GM21423 (cell line): ENCODE measurements around the gene CACNA1C.

Experiments used
- ATAC-seq: cut with Tn5 transposase; IDR thresholded peaks from one replicate; pipeline ENCODE4 v1.9.1; 2021; ENCODE audit warnings: mild to moderate bottlenecking, moderate library complexity; ENCODE audit not compliant: unreplicated experiment

Gene CACNA1C

DNA sequence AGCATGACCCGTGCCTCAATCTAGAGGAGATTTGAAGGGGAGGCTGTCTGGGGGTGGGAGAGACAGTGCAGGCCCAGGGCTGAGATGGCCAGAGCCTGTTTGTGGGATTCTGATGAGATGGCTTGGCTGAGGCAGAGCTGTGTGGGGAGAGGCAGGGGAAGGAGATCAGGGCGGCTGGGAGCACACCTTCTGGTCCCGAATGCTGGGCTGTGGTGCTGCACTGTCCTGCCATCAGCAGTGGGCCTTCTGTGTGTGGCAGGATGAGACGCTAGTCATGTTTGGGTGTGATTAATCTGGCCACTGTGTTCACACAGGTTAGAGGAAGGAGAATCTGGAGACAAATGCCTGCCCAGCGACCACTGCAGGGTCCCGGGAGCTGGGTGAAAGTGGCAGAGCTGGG, 300.9 kb downstream of the CACNA1C start:
- no peak for ATAC-seq

DNA sequence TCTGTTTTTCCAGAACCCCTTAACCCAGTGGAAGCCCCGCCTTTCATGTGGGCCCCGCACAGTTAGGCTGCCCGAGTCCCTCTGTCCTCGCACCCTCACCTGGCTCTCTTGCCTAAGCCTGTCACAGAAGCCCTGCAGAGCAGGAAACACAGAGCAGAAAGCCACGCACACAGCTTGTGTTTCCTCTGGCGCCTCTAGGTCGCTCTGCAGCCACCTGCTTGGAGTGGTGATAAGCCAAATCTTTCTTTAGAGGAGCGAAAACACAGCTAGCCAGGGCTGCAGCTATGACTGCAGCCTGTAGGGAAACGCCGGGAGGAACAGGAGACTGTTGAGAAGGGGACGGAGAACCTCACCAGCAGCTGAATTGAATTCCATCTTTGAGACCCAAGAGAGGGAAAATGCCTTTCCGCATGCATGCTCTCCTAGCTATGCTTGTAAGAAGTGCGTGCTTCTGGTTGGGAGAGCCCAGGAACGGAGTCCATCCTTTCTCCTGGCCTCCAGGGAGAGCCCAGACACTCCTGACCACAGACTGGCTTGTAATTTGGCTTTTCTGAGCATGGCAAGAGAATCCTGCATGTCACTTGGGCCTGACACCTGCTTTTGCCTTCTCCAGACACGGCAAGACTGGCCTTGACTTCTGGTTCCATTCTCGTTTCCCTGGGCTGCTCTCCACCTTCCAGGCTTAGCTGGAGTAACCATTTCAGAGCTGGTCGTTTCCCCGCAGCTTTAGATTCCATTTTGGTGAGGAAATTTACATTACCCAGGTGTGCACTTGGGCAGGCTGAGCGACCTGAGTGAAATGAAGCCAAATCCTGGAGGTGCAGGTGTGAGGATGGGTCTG, 301.6 kb downstream of the CACNA1C start:
- ATAC-seq, result no peak

DNA sequence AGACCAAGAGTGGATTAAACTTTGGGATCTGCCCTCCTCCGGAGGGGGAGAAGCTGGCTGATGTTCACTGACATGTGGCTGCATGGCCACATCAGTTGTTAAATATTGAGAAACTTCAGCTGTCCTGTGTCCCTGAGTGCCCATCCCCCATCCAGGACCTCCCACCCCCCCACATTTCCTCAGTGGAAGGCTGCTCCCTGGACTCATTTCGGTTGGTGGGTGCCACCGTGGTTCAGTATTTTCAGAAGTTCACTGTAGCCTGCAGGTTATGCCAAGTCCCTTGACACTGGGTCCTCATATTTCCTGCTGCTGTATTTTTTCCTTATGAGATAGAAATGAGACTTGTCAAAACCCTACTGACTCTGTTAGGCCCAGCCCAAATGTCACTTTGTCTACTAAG, 302.4 kb downstream of the CACNA1C start:
- ATAC-seq, result no peak

DNA sequence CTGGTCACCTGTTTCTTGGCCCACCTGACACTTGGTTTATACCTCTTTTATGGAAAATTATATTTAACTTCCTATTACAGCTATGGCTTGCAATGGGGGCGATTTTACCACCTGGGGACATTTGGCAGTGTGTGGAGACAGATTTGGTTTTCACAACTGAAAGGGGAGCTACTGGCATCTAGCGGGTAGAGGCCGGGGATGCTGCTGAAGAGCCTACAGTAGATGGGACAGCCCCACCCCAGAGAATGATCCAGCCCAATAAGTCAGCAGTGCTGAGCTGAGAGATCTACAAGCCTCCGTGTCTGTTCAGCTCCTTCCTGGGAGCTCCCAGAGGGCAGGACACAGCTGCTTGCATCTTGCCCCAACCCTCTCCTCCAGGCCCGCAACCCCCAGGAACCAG, 302.8 kb downstream of the CACNA1C start:
- ATAC-seq, result no peak

DNA sequence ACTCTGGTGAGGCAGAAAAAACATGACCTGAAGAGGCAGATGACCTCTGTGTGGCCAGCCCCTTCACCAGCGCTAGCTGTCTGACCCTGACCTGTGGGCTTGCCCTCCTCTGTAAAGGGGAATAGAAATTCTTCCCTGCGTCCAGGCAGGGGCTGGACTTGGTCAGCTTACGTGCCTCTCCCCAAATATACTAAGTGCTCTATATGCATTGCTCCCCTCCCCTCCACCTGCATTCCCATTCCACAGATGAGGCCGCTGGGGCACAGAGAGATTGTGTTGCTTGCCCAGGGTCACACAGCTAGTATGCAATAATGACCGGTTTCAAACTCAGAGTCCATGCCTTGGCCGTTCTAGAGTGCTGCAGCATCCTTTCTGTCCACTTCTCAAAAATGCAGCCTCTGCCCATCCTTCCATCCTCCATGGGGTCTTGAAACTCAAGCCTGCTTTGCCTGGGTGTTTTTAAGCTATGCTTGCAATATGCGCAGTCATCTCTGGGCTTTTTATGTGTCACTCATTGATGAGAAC, 303.9 kb downstream of the CACNA1C start:
- no peak for ATAC-seq

DNA sequence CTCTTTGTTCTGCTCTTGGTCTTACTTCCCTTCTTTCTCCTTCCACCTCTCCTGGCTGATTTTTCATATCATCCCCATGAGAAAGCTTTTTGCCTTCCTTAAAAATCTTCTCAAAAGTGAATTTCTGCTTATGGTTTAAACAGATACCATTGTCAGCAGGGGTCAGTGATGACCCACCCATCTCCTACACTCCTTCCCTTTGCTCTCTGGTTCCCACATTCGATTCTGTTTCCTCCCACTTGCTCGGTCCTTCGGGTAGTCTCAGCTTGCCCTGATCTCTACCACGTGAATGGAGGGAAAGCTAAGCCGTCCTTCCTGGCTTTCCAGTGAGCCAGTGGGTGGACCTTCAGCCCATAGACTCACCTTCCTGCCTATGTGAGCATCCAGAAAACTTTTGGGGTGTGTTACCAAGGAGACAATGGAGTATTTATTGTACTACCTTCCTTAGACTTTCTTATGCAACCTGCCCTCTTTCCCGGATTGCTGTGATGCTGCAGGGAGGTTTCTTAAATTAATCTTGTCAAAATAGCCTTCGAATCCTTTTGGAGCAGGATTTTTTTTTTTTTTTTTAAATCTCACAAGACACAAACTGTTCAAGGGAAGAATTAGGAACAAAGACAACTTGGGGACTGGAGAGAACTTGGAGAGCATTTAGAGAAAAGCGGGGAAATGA, 306.3 kb downstream of the CACNA1C start:
- ATAC-seq, result no peak

DNA sequence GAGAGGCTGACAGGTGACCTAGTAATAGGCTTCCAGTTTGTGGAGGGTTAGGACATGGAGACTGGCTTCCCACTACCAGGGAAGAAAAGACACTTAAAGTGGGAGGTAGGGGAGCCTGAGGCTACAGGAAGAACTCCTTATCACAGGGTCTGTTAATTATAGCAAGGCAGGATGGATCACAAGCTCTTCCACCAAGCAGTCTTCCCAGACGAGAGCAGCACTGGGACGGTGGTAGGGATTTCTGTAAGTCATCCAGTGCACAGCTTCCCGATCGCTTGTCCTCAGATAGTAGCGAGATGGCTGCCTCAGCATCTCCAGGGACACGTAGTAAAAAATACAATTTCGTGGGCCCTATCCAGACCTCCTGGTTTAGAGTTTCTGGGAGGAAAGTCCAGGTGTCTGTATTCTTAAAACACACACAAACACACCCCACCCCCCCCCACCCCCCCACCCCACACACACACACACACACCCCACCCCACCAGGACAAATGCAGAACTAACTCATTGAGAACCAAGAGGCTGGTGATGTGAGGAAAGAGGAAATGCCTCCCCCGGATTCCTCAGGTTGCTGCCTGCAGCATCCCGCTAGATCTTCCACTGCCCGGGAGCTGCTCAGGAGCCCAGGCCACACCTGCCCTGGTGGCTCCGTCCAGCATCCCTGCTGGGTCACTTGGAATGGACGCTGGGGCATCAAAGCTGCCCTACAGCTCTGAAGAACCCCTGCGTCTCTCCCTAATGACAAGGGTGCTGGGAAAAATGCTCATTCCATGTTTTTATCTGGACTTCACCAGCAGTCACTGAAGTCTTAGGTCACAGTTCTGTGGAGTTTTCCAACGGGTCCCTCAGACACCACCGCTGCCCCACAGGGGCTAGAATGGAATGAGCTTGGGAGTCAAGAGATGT, 307.2 kb downstream of the CACNA1C start:
- ATAC-seq, result no peak

DNA sequence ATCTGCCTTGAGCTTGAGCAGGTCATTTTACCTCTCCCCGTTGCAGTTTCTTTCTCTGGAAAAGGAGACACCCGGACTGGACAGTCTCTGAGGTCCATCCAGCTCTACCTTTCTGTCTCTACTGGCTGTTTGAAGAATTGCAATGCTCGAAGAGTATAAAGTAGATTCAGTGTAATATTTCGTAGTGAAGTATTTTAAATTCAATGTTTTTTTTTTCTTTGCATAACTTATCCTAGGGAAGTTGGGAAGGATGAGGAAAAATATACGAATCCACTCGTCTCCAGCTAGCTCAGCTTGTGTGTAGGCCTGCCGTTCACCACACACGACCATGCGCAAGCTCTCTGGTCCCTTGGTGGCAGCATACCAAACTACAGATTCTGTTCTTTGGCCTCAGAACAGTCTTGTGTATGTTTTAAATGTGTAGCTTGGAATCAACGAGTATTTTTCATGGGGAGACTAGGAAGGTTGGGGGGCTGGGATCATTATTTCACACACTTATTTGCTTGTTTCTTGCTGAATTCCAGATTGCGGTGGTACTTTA, 307.9 kb downstream of the CACNA1C start:
- ATAC-seq, result no peak

DNA sequence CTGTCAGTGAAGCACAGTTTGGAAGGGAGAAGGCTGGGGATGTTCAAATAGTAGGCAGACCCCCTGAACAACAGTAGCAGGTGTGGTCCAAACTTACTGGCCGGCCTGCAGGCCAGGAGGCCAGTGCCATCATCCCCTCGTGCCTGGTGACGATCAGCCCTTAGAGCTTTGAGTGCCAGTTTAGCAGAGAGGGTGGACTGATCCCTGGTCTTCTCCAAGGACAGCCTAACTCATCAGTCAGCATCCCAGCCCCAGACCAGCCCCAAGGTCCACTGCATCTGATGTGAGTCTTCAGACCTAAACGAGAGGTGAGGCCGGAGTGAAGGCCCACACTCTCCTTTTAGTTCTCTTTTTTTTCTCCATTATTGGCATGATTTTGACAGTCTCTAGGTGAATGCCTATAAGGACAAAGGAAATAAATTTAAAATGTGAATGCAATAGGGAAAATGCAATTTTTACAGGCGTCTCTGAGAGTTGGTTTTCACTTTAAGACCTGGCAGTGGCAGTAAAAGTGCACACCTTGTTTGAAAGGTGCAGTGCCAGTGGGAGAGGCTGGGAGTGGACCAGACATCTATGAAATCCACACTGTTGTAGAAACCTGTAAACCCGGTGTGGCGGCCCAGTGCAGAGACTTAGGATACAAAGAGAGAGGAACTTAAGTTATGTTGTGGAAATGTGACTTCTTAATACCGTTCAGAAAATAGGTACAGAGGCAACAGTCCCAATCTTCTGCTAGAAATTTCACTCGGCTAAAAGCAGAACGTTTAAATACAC, 311.2 kb downstream of the CACNA1C start:
- no peak for ATAC-seq

DNA sequence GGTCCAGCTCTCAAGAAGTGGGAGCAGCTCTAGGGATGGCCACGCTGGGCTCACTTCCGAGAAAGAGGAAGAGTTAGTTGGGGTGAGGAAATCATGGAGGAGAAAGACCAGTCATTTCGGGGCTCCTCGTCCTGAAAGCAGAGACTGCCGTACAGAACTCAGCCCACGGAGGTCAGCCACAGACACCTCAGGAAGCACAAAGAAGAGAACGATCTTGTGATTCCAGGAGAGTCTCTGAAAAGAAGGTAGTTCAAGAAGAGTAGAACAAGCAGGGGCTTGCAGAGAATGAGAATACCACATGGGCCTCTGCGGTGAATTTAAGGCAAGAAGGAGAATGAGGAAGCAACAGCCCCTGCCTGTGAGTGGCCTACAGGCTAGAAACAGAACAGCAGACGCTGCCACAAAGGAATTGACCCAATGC, 311.9 kb downstream of the CACNA1C start:
- no peak for ATAC-seq

DNA sequence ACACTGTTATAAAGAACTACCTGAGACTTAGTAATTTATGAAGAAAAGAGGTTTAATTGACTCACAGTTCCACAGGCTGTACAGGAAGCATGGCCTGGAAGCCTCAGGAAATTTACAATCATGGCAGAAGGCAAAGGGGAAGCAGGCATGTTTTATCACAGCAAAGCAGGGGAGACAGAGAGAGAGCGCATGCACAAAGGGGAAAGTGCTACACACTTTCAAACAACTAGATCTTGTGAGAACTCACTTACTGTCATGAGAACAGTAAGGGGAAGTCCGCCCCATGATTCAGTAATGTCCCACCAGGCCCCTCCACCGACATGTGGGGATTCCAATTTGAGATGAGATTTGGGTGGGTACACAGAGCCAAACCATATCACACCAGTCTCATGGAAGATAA, 313.9 kb downstream of the CACNA1C start:
- no peak for ATAC-seq

DNA sequence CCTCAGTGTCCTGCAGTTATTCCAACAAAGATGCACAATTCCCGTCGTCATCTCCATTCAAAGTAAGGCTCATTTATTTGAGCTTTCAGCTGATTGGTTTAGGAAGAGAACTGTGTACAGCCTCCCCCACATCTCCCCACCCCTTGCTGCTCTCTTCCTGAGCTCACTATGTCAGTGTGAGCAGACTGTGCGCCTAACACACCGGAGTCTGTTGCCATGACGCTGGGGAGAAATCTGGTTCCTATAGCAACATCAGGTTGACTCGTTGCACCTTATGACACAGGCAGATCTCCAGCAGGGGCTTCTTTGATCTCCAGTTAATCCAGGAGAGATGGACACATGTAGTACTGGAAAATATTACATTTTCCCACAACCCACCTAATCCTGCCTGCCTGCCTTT, 319.4 kb downstream of the CACNA1C start:
- ATAC-seq, result no peak

DNA sequence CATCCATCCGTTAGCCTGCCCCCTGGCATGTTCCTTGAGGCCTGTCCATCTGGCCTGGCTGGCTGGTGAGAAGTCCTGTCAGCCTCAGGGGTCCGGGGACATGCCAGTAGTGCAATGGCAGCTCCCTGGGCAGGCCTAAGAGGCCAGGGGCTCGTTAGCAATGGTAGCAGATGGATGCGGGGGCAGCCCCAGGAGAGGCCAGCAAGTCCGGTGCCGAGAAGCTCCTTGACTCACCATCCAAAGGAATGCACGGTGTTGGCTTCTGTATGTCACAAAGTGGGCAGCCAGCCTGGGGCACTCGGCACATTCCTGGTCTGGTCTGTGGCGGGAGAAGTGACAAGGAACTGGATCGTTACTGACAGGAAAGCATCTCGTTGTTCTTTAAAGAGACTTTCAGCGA, 319.9 kb downstream of the CACNA1C start:
- ATAC-seq, result no peak

DNA sequence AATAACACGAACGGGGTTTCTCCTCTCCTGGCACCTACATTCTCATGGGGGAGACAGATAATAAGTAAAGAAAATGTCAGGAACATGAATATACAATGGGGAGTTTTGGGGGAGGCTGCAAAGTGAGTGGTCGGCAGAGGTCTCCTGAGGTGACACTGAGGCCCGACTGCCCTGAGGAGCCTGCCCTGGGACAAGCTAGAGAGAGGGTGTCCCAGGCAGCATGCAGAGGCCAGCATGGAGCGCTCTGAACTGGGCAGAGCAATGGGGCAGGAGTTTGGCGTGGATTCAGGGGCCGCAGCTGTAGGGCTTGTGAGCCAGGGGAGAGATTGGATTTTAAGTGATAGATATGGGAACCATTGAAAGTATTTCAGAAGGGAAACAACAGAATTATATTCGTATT, 320.5 kb downstream of the CACNA1C start:
- no peak for ATAC-seq

DNA sequence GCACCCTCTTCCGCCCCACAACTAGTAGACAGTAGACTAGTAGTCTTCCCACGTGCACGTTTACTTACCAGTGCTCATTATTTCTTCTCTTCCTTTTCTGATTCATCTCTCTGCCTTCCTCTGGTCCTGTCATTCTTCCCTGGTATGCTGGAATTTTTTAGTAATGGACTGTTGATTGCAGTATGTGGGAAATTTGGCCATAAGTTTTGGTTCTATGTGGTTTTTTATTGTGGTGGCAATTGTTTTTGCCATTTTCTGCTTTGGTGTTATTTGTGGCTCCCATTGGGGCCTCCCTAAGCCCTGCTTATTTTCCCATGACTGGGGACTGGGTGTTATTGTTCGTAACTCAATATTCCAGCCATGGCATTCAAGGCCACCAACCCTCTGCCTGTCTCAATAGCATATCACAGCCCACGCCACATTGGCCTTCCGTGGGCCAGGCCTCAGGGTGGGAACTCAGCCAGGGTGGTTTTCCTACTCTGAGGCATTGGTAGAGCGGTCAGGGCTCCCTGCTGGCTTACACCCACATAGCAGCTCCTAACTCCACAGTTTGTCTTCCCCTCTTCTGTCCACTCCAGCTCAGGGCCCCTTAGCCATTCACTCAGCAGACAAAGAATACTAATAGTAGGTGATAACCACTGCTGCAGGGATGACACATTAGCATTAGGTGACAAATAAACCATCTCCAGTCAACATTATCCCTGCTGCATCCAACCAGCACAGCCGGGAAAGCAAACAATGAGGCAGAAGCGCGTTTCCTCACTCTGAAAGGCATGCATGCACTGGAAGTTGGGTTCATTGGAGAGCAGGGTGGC, 321.5 kb downstream of the CACNA1C start:
- no peak for ATAC-seq

DNA sequence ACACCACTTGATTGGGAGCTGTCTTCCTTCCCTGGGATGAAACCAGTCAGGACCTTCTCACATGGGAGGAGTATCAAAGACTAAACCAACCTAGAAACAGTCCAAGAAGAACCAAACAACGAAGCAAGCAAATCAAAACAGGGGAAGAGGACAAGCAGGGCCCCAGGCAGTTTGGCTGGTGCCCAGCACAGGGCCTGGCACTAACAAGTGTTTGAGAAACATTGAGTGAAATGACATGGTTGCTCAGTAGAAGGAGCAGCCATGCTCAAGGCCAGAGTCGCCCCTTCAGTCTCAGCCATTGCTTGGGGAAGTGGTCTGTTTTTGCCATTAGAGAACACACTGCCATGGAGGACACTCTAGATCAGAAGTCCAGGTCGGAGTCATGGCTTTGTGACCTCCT, 323.1 kb downstream of the CACNA1C start:
- ATAC-seq, result no peak

DNA sequence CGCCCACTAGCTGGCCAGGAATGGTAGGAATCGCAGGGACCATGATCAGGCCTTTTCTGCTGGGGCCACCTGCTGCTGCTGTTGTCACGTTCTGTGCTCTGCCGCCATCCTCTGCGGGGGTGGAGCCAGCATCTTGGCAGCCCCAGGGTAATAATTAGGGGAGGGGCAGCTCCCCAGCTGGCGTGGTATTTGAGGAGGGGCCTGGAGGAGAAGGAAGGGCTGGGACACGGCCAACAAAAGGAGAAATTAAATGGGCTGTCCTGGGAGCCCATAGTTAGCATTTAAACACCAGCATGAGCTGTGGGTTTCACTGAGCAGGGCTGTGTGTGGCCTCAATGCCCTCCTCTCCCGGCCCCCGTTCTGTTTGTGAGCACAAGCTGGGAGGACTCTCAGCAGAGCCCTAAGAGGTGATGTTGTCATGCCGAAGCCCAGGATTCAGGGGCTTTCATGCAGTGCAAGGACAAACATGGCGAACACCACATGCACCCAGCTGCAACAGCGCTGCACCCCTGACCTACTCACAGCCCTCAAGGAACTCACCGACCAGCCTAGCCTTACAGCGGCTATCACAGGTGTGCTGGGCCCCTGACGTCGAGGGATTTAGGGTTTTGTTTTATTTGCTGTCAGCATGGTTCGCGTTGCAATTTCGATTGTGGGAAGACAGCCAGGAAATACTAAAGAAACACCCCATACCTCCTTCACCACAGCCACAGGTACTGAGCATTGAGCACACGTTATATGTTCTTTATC, 324.3 kb downstream of the CACNA1C start:
- no peak for ATAC-seq

DNA sequence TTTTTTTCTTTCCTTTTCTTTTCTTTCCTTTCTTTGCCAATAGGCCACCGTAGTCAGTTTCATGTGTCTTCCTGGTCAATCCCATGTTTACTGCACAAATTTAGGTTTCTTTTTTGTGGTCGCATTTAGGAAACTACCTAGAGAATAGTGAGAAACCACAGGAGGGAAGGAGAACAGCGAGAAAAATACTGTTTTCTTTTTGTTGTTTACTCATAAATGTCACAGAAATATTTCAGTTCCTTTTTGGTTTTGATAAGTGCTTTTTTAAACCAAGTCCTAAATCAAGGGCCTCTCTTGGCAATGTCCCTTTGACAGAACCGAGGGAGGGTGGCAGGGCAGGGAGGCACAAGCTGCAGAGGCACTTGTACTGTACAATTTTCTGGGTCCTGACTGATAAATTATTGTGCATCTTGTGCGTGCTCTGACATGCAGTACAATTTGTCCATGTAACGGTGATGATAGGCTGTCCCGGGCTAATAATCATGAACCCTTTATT, 326.1 kb downstream of the CACNA1C start:
- no peak for ATAC-seq
